HG03064 (cell line): ENCODE measurements around the gene CFAP77.

Source experiments
- ATAC-seq: cut with Tn5 transposase; IDR thresholded peaks from one replicate; pipeline ENCODE4 v1.9.1; 2021; ENCODE audit warnings: low read depth; ENCODE audit not compliant: unreplicated experiment

The CFAP77 gene

GRCh38 chr9:132571806-132572600, 162.0 kb downstream of the CFAP77 start:
- no peak for ATAC-seq

- no peak for ATAC-seq
These were observed 162.9 kb downstream of the CFAP77 start for GRCh38 chr9:132572921-132573320.

- no peak for ATAC-seq
These were observed 165.1 kb downstream of the CFAP77 start for GRCh38 chr9:132575005-132575609.

GRCh38 chr9:132575811-132576210, 165.8 kb downstream of the CFAP77 start:
- no peak for ATAC-seq

GRCh38 chr9:132577119-132577518, 167.1 kb downstream of the CFAP77 start:
- no peak for ATAC-seq

- ATAC-seq = no peak
These were observed 168.4 kb downstream of the CFAP77 start for GRCh38 chr9:132578367-132578932.

GRCh38 chr9:132579427-132579798, 169.4 kb downstream of the CFAP77 start:
- no peak for ATAC-seq

- ATAC-seq = no peak
These were observed 172.3 kb downstream of the CFAP77 start, which contains the start of gene BARHL1 for GRCh38 chr9:132582276-132582785. BARHL1 (plus strand) TSS chr9:132582606; CDS start chr9:132582798, 192 bp downstream.

GRCh38 chr9:132582786-132583583, 173.0 kb downstream of the CFAP77 start:
- ATAC-seq = no peak

GRCh38 chr9:132583584-132584304, 173.7 kb downstream of the CFAP77 start:
- ATAC-seq = no peak

GRCh38 chr9:132584601-132585560, 174.9 kb downstream of the CFAP77 start:
- ATAC-seq = no peak

GRCh38 chr9:132585954-132586829, 176.2 kb downstream of the CFAP77 start:
- no peak for ATAC-seq

- no peak for ATAC-seq
These were observed 177.0 kb downstream of the CFAP77 start for GRCh38 chr9:132586830-132587591.

- no peak for ATAC-seq
These were observed 177.6 kb downstream of the CFAP77 start for GRCh38 chr9:132587592-132587955.

- no peak for ATAC-seq
These were observed 178.1 kb downstream of the CFAP77 start for GRCh38 chr9:132588098-132588497.

GRCh38 chr9:132588501-132589147, 178.6 kb downstream of the CFAP77 start:
- ATAC-seq = no peak
